ENCODE data around the gene UBE2E2. TPM values are rescaled to one million over a fixed set of nuclear protein-coding genes. Genes with fewer than 3 reads are reported as not detected.

UBE2E2 gene
- 72.2 and 104 TPM in 2 replicates for polyA plus RNA-seq

GRCh38 chr3:23202921-23203707 lies at the start of gene UBE2E2:
Gene UBE2E2 (plus strand): TSS chr3:23203327.

All from Purkinje cell (primary cell).